ENCODE results near the gene TTYH3. TPM values are rescaled to one million over a fixed set of nuclear protein-coding genes. Genes with fewer than 3 reads are reported as not detected.

TTYH3 gene
- total RNA-seq, 1 donor from 2014 or later, result 29.3 TPM

Other genes starting within 250 kb of the TTYH3 start
- 2.0 TPM for gene CHST12, start 228.4 kb upstream of the TTYH3 start, total RNA-seq
- not detected for gene GRIFIN, start 155.6 kb upstream of the TTYH3 start, total RNA-seq
- gene LFNG, start 112.2 kb upstream of the TTYH3 start, total RNA-seq, result 9.4 TPM
- gene BRAT1, start 76.5 kb upstream of the TTYH3 start, total RNA-seq, result 16.7 TPM
- 17.9 TPM for gene IQCE, start 73.0 kb upstream of the TTYH3 start, total RNA-seq
- gene AMZ1, start 56.2 kb downstream of the TTYH3 start, total RNA-seq, result 1.6 TPM
- 11.8 TPM for gene GNA12, start 212.3 kb downstream of the TTYH3 start, total RNA-seq